Mesendoderm (in vitro differentiated cells): Measurements from ENCODE around the gene ARMH2.
A peak's percentile ranks its signal among the peaks of the same experiment; 100 is the strongest.

ENCODE experiments used
- DNase-seq: peaks from one replicate; pipeline ENCODE4 v3.0.0; 2013
- H2AK5ac ChIP-seq: 2 replicates; pipeline ENCODE4 v1.6.1; 2013; ENCODE audit warnings: low read length, inconsistent platforms
- H2BK120ac ChIP-seq: 2 replicates; pipeline ENCODE4 v1.6.1; 2013; ENCODE audit warnings: low read depth, mild to moderate bottlenecking, low read length, moderate library complexity, mixed read lengths
- H2BK15ac ChIP-seq: replicated peaks from 2 replicates; pipeline ENCODE4 v1.6.1; 2013; ENCODE audit warnings: low read depth, mild to moderate bottlenecking, moderate library complexity
- H2BK5ac ChIP-seq: 2 replicates; pipeline ENCODE4 v1.6.1; 2013; ENCODE audit warnings: low read length, inconsistent platforms
- H3K18ac ChIP-seq: 2 replicates; pipeline ENCODE4 v1.6.1; 2013; ENCODE audit warnings: mild to moderate bottlenecking, low read length, mixed read lengths
- H3K23ac ChIP-seq: one replicate; pipeline ENCODE4 v1.6.1; 2013; ENCODE audit warnings: low read length
- H3K27ac ChIP-seq: 2 replicates; pipeline ENCODE4 v1.5.1; 2013; ENCODE audit warnings: low read depth, mild to moderate bottlenecking, inconsistent platforms, low read length, moderate library complexity
- H3K27me3 ChIP-seq: 2 replicates; pipeline ENCODE4 v1.6.1; 2013; ENCODE audit warnings: low read length, control low read depth, mild to moderate bottlenecking, inconsistent platforms; ENCODE audit not compliant: insufficient read depth, poor library complexity
- H3K36me3 ChIP-seq: 2 replicates; pipeline ENCODE4 v1.6.1; 2013; ENCODE audit warnings: low read length, inconsistent platforms; ENCODE audit not compliant: control insufficient read depth, insufficient read depth
- H3K4ac ChIP-seq: one replicate; pipeline ENCODE4 v1.6.1; 2013; ENCODE audit warnings: low read depth, mild to moderate bottlenecking, low read length, moderate library complexity
- H3K4me1 ChIP-seq: 2 replicates; pipeline ENCODE4 v1.6.1; 2013; ENCODE audit warnings: low read depth, low read length, inconsistent platforms; ENCODE audit not compliant: control insufficient read depth
- H3K4me2 ChIP-seq: 2 replicates; pipeline ENCODE4 v1.6.1; 2013; ENCODE audit warnings: low read length
- H3K4me3 ChIP-seq: 2 replicates; pipeline ENCODE4 v1.5.1; 2013; ENCODE audit warnings: mild to moderate bottlenecking, low read length
- H3K56ac ChIP-seq: one replicate; pipeline ENCODE4 v1.6.1; 2013; ENCODE audit warnings: low read length
- H3K79me1 ChIP-seq: 2 replicates; pipeline ENCODE4 v1.6.1; 2013; ENCODE audit warnings: low read length, inconsistent platforms
- H3K79me2 ChIP-seq: 2 replicates; pipeline ENCODE4 v1.6.1; 2013; ENCODE audit warnings: mild to moderate bottlenecking, low read length; ENCODE audit not compliant: control insufficient read depth, insufficient read depth
- H3K9ac ChIP-seq: 2 replicates; pipeline ENCODE4 v1.6.1; 2013; ENCODE audit warnings: low read length, inconsistent platforms
- H4K5ac ChIP-seq: one replicate; pipeline ENCODE4 v1.6.1; 2013; ENCODE audit warnings: low read length
- H4K8ac ChIP-seq: one replicate; pipeline ENCODE4 v1.6.1; 2013; ENCODE audit warnings: low read depth, mild to moderate bottlenecking, control low read depth, low read length, moderate library complexity
- WGBS: extraction: QIAGEN DNeasy Blood & Tissue Kit; methylation state at CpG from one replicate; pipeline ENCODE4 v1.1.7; 2013; ENCODE audit warnings: low lambda C conversion rate, missing lambda C conversion rate; ENCODE audit not compliant: insufficient coverage; ENCODE audit errors: extremely low coverage; 5-methylcytosine and 5-hydroxymethylcytosine counted together

The ARMH2 gene

GRCh38 chr6:24778878-24779277, 19.8 kb downstream of the ARMH2 start:
- Histone ChIP-seq H3K27ac (no peak overlapping the region), H3K79me2 (peaks cover 32% of the 10 kb centered on the region)

GRCh38 chr6:24778121-24778520, 20.6 kb downstream of the ARMH2 start:
- H3K56ac ChIP-seq = no peak overlapping the region
- peaks cover 32% of the 10 kb centered on the region for H3K79me2 ChIP-seq
- H3K18ac ChIP-seq = no peak overlapping the region
- no peak overlapping the region for H2BK15ac ChIP-seq
- DNase-seq = no peak
- no peaks in the 10 kb centered on the region for H3K36me3 ChIP-seq
- no peak overlapping the region for H2AK5ac ChIP-seq
- peaks cover 3% of the 10 kb centered on the region for H3K79me1 ChIP-seq
- no peak overlapping the region for H3K27ac ChIP-seq
- no peaks in the 10 kb centered on the region for H3K27me3 ChIP-seq
- H2BK5ac ChIP-seq = no peak overlapping the region
- no peak overlapping the region for H2BK120ac ChIP-seq
- H3K9ac ChIP-seq = peak overlapping the region; percentile 17
- no CpG with 5 or more reads among the region's 1 CpG for WGBS
- no peak overlapping the region for H4K8ac ChIP-seq
- no peak overlapping the region for H3K4me2 ChIP-seq
- peaks cover 2% of the 10 kb centered on the region for H3K4me1 ChIP-seq
- no peak overlapping the region for H3K4me3 ChIP-seq
- no peak overlapping the region for H3K23ac ChIP-seq
- no peak overlapping the region for H3K4ac ChIP-seq
- H4K5ac ChIP-seq = no peak overlapping the region

More at GRCh38 chr6:24778878-24779277, 19.8 kb downstream of the ARMH2 start:
- Histone ChIP-seq H2BK15ac (no peak overlapping the region), H2BK120ac (no peak overlapping the region), H3K23ac (no peak overlapping the region), H3K4me1 (peaks cover 2% of the 10 kb centered on the region), H4K5ac (no peak overlapping the region), H3K79me1 (peaks cover 3% of the 10 kb centered on the region), H3K4me2 (no peak overlapping the region), H3K18ac (no peak overlapping the region), H2BK5ac (no peak overlapping the region), H3K36me3 (no peaks in the 10 kb centered on the region), H3K4me3 (no peak overlapping the region), H3K9ac (no peak overlapping the region), H2AK5ac (no peak overlapping the region), H3K4ac (no peak overlapping the region), H4K8ac (no peak overlapping the region), H3K56ac (no peak overlapping the region), H3K27me3 (no peaks in the 10 kb centered on the region)
- DNase-seq = no peak

GRCh38 chr6:24777227-24777626, 21.5 kb downstream of the ARMH2 start:
- H3K79me2 ChIP-seq = peaks cover 32% of the 10 kb centered on the region
- H3K27me3 ChIP-seq = no peaks in the 10 kb centered on the region
- no peak overlapping the region for H4K8ac ChIP-seq
- no peak overlapping the region for H3K27ac ChIP-seq
- no peak overlapping the region for H3K4ac ChIP-seq
- no peak overlapping the region for H2BK120ac ChIP-seq
- no peak overlapping the region for H2BK15ac ChIP-seq
- no peak overlapping the region for H3K23ac ChIP-seq
- H3K4me1 ChIP-seq = peaks cover 2% of the 10 kb centered on the region
- no peaks in the 10 kb centered on the region for H3K36me3 ChIP-seq
- no peak overlapping the region for H3K9ac ChIP-seq
- H3K4me2 ChIP-seq = no peak overlapping the region
- no peak for DNase-seq
- H2BK5ac ChIP-seq = no peak overlapping the region
- H2AK5ac ChIP-seq = no peak overlapping the region
- H4K5ac ChIP-seq = no peak overlapping the region
- H3K18ac ChIP-seq = no peak overlapping the region
- no peak overlapping the region for H3K56ac ChIP-seq
- peaks cover 3% of the 10 kb centered on the region for H3K79me1 ChIP-seq
- WGBS = no CpG with 5 or more reads among the region's 1 CpG
- H3K4me3 ChIP-seq = no peak overlapping the region

DNA sequence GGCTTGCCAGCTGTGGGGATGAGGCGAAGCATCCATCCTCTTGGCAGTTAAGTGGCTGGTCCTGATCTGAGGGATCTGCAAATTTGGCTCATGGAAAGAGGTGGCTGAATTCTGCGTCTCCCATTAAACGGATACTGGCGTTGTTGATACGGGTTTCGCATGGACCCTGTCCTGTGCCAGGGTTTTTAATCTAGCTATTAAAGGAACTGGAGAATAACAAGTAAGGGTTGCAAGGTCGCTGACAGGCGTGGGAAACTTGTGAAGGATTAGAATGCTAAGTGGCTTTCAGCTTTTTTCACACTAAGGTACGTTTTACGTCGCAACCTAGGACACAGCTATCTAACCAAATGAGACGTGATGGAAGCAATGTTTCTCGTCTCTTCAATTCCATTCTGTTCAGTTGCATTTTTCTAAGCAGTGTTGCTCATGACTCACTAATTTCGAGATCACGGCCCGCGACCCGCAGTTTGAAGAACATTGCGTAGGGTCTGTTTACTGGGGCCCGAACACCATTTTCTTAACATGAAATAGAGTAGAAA, 23.1 kb downstream of the ARMH2 start:
- peak overlapping the region; percentile 95 for H3K9ac ChIP-seq
- no peak overlapping the region for H2BK15ac ChIP-seq
- no peak overlapping the region for H2AK5ac ChIP-seq
- peak overlapping the region; percentile 86 for H3K4me2 ChIP-seq
- WGBS = no CpG with 5 or more reads among the region's 20 CpGs
- peak overlapping the region; percentile 95 for H3K4me3 ChIP-seq
- no peaks in the 10 kb centered on the region for H3K79me1 ChIP-seq
- peak overlapping the region; percentile 96 for H3K56ac ChIP-seq
- H3K79me2 ChIP-seq = peaks cover 32% of the 10 kb centered on the region
- no peak overlapping the region for H4K5ac ChIP-seq
- no peak overlapping the region for H2BK5ac ChIP-seq
- no peaks in the 10 kb centered on the region for H3K36me3 ChIP-seq
- no peak overlapping the region for H3K4ac ChIP-seq
- H3K23ac ChIP-seq = no peak overlapping the region
- DNase-seq = no peak
- peaks cover 2% of the 10 kb centered on the region for H3K4me1 ChIP-seq
- no peak overlapping the region for H4K8ac ChIP-seq
- no peak overlapping the region for H2BK120ac ChIP-seq
- H3K27me3 ChIP-seq = no peaks in the 10 kb centered on the region
- peak overlapping the region; percentile 15 for H3K27ac ChIP-seq
- H3K18ac ChIP-seq = no peak overlapping the region

- H3K9ac ChIP-seq = peak within 1 kb of the TSS; percentile 100
- no peak within 1 kb of the TSS for H3K18ac ChIP-seq
- peak within 1 kb of the TSS; percentile 97 for H3K23ac ChIP-seq
- peak within 1 kb of the TSS; percentile 100 for H3K56ac ChIP-seq
- no peaks in the 10 kb centered on the region for H3K79me1 ChIP-seq
- H3K27ac ChIP-seq = peak within 1 kb of the TSS; percentile 86
- H2AK5ac ChIP-seq = peak within 1 kb of the TSS; percentile 76
- H4K8ac ChIP-seq = peak within 1 kb of the TSS; percentile 56
- no peak within 1 kb of the TSS for H2BK15ac ChIP-seq
- H2BK120ac ChIP-seq = no peak within 1 kb of the TSS
- peak within 1 kb of the TSS; percentile 97 for H3K4me3 ChIP-seq
- peak within 1 kb of the TSS; percentile 86 for H3K4me2 ChIP-seq
- H3K4me1 ChIP-seq = peaks cover 2% of the 10 kb centered on the region
- no peaks in the 10 kb centered on the region for H3K27me3 ChIP-seq
- H3K36me3 ChIP-seq = no peaks in the 10 kb centered on the region
- H3K4ac ChIP-seq = peak within 1 kb of the TSS; percentile 25
- peaks cover 28% of the 10 kb centered on the region for H3K79me2 ChIP-seq
- WGBS = no CpG with 5 or more reads among the region's 75 CpGs
- H4K5ac ChIP-seq = peak within 1 kb of the TSS; percentile 47
- peak within 1 kb of the TSS; percentile 99 for H2BK5ac ChIP-seq
- DNase-seq = peak; percentile 97
Observed at GRCh38 chr6:24774696-24775519, 23.8 kb downstream of the ARMH2 start, which contains the start of gene GMNN. TSS of gene GMNN (plus strand) at chr6:24774937. CDS start at chr6:24777247, 2,310 bp downstream.
